MG63 (cell line): ENCODE measurements around the gene CLDN6. TPM values are rescaled to one million over a fixed set of nuclear protein-coding genes. Genes with fewer than 3 reads are reported as not detected.
"Not testable (repeated sequence)": the region's sequence is repeated elsewhere in the genome, so short reads cannot be mapped to it uniquely, and the experiment has no call there.

Source experiments
- DNase-seq: peaks from one replicate; pipeline ENCODE4 v3.0.0-alpha.2; 2020
- H3K27me3 ChIP-seq: fragments of 250-450 bp; sonication (Bioruptor Pico); 2 replicates; pipeline ENCODE4 v1.5.1; 2020; ENCODE audit warnings: mild to moderate bottlenecking, moderate library complexity
- H3K36me3 ChIP-seq: fragments of 250-450 bp; sonication (Bioruptor Pico); 2 replicates; pipeline ENCODE4 v1.5.1; 2020; ENCODE audit warnings: mild to moderate bottlenecking, moderate library complexity
- H3K4me3 ChIP-seq: fragments of 250-450 bp; sonication (Bioruptor Pico); 2 replicates; pipeline ENCODE4 v1.5.1; 2020; ENCODE audit warnings: mild to moderate bottlenecking, moderate library complexity
- H3K9me3 ChIP-seq: fragments of 250-450 bp; sonication (Bioruptor Pico); 2 replicates; pipeline ENCODE4 v1.5.1; 2020; ENCODE audit warnings: mild to moderate bottlenecking, moderate library complexity
- total RNA-seq: library from RNA; depleted of rRNA; stranded (reverse); fragments of >200 nt; shearing (Covaris generic); gene quantifications from 2 replicates; pipeline ENCODE4 v1.2.3, GENCODE V29; 2014; ENCODE audit warnings: low replicate concordance

The CLDN6 gene
- total RNA-seq, 1 experiment from 2014 or later = not detected

- Histone ChIP-seq H3K9me3 (no peaks in the 10 kb centered on the region), H3K27me3 (no peaks in the 10 kb centered on the region), H3K36me3 (no peaks in the 10 kb centered on the region; the same call in 1 of the 2 replicates), H3K4me3 (no peak overlapping the region)
- no peak for DNase-seq
Measured at GRCh38 chr16:3054965-3055733, 37.2 kb upstream of the CLDN6 start.

DNA sequence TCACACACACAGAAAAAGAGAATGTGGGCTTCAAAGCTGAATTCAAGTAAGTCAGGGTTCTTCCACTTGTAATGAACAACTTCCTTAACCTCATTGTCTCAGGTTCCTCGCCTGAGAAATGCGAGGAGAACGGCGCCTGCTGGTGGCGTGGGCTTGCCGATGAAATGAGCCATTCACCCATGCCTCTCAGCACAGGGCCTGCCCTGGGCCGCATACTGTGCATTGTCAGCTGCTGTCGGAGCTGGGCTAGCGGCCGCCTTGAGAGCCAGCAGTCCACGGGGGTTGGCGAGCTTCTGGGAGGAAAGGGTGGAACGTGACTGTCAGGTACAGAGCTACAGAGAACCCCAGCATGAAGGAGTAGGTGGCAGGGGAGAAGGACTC, 35.3 kb upstream of the CLDN6 start:
- not testable (repeated sequence) for DNase-seq, H3K4me3 ChIP-seq, H3K27me3 ChIP-seq, H3K9me3 ChIP-seq, H3K36me3 ChIP-seq

- not testable (repeated sequence) for H3K36me3 ChIP-seq, DNase-seq, H3K27me3 ChIP-seq, H3K4me3 ChIP-seq, H3K9me3 ChIP-seq
Measured at GRCh38 chr16:3052571-3053329, 34.8 kb upstream of the CLDN6 start.

- peaks cover 7% of the 10 kb centered on the region; the same call in 1 of the 2 replicates for H3K27me3 ChIP-seq
- H3K36me3 ChIP-seq = no peaks in the 10 kb centered on the region
- no peaks in the 10 kb centered on the region for H3K9me3 ChIP-seq
- H3K4me3 ChIP-seq = no peak overlapping the region
- DNase-seq = no peak
Measured at GRCh38 chr16:3051494-3051893, 33.5 kb upstream of the CLDN6 start.

- H3K36me3 ChIP-seq = no peaks in the 10 kb centered on the region
- no peak for DNase-seq
- no peak overlapping the region for H3K4me3 ChIP-seq
- H3K9me3 ChIP-seq = no peaks in the 10 kb centered on the region
- H3K27me3 ChIP-seq = peaks cover 12% of the 10 kb centered on the region
Measured at GRCh38 chr16:3051009-3051408, 33.0 kb upstream of the CLDN6 start.

DNA sequence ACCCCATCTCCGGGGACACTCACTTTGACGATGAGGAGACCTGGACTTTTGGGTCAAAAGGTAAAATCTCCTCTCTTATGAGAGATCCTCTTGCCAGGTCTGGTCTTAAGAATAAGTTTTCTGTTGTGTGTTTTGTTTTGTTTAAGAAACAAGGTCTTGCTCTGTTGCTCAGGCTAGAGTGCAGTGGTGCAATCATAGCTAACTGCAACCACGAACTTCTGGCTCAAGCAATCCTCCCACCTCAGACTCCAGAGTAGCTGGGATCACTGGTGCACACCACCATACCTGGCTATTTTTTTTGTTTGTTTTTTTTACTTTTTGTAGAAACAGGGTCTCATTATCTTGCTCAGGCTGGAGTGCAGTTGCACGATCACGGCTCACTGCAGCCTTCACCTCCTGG, 32.5 kb upstream of the CLDN6 start:
- no peak overlapping the region for H3K4me3 ChIP-seq
- no peak for DNase-seq
- H3K27me3 ChIP-seq = peaks cover 16% of the 10 kb centered on the region

DNA sequence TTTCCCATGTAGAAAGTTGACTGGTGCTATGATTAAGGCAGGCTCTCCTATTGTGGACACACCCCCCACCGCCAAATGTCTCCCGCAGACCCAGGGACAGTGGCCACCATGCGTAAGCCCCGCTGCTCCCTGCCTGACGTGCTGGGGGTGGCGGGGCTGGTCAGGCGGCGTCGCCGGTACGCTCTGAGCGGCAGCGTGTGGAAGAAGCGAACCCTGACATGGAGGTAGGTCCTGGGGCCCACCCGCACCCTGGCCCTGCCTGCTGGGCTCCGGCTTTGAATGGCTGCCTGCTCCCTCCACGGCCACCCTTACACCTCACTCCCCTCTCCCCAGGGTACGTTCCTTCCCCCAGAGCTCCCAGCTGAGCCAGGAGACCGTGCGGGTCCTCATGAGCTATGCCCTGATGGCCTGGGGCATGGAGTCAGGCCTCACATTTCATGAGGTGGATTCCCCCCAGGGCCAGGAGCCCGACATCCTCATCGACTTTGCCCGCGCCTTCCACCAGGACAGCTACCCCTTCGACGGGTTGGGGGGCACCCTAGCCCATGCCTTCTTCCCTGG, 32.0 kb upstream of the CLDN6 start:
- Histone ChIP-seq H3K4me3 (no peak overlapping the region), H3K9me3 (no peaks in the 10 kb centered on the region), H3K36me3 (no peaks in the 10 kb centered on the region), H3K27me3 (peaks cover 20% of the 10 kb centered on the region)
- DNase-seq = no peak

More for the DNA sequence above, 32.5 kb upstream of the CLDN6 start:
- Histone ChIP-seq H3K9me3 (no peaks in the 10 kb centered on the region), H3K36me3 (no peaks in the 10 kb centered on the region)

- no peak for DNase-seq
- Histone ChIP-seq H3K9me3 (no peaks in the 10 kb centered on the region), H3K36me3 (no peaks in the 10 kb centered on the region), H3K4me3 (no peak overlapping the region), H3K27me3 (peaks cover 28% of the 10 kb centered on the region)
Measured at GRCh38 chr16:3047387-3047720, 29.4 kb upstream of the CLDN6 start.

DNA sequence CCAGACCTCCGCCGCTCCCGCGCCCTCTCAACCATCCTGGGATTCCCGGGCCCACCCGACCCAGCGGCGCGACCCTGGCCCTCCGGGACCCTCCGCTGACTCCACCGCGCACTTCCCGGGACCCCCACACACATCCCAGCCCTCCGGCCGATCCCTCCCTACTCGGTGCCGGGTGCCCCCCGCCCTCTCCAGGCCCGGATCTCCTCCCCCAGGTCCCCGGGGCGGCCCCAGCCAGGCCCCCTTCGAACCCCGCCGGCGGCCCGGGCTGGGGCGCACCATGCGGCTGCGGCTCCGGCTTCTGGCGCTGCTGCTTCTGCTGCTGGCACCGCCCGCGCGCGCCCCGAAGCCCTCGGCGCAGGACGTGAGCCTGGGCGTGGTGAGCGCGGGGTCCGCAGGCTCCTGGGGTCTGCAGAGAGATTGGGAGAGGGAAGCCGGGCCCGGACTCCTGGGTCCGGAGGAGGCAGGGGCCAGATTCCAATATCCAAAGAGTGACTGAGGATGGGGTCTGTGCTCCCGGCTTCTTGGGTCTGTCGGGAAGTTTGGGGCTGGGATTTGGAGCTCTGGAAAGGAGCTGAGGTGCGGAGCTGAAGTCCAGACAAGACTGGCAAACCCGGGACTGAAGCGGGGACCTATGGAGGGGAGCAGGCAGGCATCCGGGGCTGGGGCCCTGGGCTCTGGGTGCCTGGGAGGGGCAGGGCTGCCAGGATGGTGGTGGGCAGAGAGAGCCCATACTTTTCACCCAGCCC, 28.8 kb upstream of the CLDN6 start:
- H3K36me3 ChIP-seq = no peaks in the 10 kb centered on the region
- peaks cover 28% of the 10 kb centered on the region for H3K27me3 ChIP-seq
- no peak for DNase-seq
- H3K4me3 ChIP-seq = no peak overlapping the region
- no peaks in the 10 kb centered on the region for H3K9me3 ChIP-seq

- DNase-seq = no peak
- H3K27me3 ChIP-seq = peaks cover 28% of the 10 kb centered on the region
- H3K9me3 ChIP-seq = no peaks in the 10 kb centered on the region
- H3K4me3 ChIP-seq = peak within 1 kb of the TSS; percentile 50
- no peaks in the 10 kb centered on the region for H3K36me3 ChIP-seq
Measured at GRCh38 chr16:3045758-3046640, 28.0 kb upstream of the CLDN6 start, which contains the start of gene MMP25. Gene MMP25 (plus strand): TSS chr16:3046561. CDS start chr16:3046918, 357 bp downstream.

GRCh38 chr16:3044708-3045107, 26.7 kb upstream of the CLDN6 start:
- H3K9me3 ChIP-seq = no peaks in the 10 kb centered on the region
- DNase-seq = no peak
- no peaks in the 10 kb centered on the region for H3K36me3 ChIP-seq
- no peak overlapping the region for H3K4me3 ChIP-seq
- H3K27me3 ChIP-seq = peaks cover 29% of the 10 kb centered on the region

DNA sequence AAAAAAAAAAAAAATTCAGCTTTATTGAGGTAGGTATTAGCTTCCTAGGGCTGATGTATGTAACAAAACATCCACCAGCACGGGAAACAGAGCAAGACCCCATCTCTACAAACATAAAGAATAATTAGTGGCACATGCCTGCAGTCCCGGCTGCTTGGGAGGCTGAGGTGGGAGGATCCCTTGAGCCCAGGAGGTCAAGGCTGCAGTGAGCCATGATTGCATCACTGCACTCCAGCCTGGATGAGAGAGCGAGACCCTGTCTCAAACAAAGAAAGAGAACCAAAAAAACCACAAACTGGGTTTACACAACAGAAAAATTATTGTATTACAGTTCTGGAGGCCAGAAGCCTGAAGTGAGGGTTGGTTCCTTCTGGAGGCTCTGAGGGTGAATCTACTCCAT, 24.4 kb upstream of the CLDN6 start:
- no peaks in the 10 kb centered on the region for H3K36me3 ChIP-seq
- H3K9me3 ChIP-seq = no peaks in the 10 kb centered on the region
- peaks cover 47% of the 10 kb centered on the region for H3K27me3 ChIP-seq
- no peak for DNase-seq
- H3K4me3 ChIP-seq = no peak overlapping the region

DNA sequence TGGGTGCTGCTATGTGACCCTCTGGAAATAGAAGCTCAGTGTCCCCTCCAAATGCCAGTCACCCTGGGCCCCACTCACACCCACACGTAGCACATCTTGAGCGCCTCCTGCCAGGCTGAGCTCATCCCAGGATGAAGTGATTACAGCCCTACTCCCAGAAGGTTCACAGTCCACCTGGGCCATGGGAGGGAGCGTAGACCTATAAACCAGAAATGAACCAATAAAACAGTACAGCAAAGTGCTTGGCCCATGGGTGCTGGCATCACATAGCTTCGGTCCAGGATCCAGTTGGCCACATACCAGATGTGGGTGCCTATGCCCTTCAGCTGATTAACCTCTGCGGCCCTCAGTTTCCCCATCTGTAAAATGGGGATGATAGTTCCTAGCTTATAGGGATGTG, 20.9 kb upstream of the CLDN6 start:
- DNase-seq = no peak
- Histone ChIP-seq H3K27me3 (peaks cover 48% of the 10 kb centered on the region), H3K9me3 (no peaks in the 10 kb centered on the region), H3K4me3 (no peak overlapping the region), H3K36me3 (no peaks in the 10 kb centered on the region)

DNA sequence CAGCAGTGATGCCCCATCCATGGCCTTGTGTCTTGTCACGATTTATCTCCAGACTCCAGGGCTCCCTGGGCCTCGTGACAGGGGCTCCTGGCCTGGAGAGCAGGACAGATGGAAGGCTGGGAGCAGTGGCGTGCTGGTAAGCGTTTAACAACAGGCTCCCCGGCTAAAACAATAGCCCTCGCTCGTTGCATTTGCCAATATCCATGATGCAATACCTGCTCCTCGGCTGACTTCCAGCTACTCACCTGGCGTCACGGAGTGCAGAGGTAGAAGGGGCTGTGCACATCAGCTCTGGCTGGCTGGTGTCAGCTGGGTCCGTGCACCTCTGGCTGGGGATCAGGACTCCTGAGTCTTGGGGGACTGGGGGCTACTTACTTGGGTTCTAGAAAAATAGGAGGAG, 20.3 kb upstream of the CLDN6 start:
- Histone ChIP-seq H3K27me3 (peaks cover 53% of the 10 kb centered on the region), H3K9me3 (no peaks in the 10 kb centered on the region), H3K36me3 (no peaks in the 10 kb centered on the region), H3K4me3 (no peak overlapping the region)
- DNase-seq = no peak

DNA sequence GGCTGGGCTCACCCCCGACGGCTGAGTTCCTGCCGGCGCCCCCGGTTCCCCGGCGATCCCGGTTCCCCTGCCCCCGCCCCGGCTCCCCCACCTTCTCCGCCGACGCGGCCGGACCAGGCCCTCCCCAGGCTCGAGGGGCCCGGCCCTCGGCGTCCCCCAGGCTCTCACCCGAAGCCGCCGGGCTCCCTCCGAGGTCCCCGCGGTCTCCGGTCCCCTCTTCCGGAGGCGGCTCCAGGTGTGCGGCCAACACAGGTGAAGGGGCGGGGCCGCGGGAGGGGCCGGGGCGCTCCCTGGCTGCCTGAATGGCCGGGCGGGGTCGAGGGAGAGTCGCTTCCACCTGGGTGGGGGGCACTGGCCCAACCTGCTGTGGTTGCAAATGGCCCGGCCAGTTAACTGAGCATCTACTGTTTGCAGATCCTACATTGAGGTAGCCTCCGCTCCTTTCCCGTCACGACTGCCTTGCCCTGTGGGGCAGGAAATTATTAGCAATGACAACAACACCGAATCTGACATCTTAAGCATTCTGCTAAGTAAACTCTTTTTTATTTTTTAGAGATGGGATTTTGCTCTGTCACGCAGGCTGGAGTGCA, 18.8 kb upstream of the CLDN6 start, which contains the start of gene BICDL2:
BICDL2 (minus strand) TSS at position 219 of the 590 bp plus-strand sequence. CDS start 1,448 bp downstream, outside the sequence.
- Histone ChIP-seq H3K36me3 (no peaks in the 10 kb centered on the region), H3K9me3 (no peaks in the 10 kb centered on the region), H3K27me3 (peaks cover 67% of the 10 kb centered on the region), H3K4me3 (no peak within 1 kb of the TSS)
- no peak for DNase-seq
